Islet precursor cell (in vitro differentiated cells): Measurements from ENCODE around the gene AQP9.
A peak's percentile ranks its signal among the peaks of the same experiment; 100 is the strongest.

Experiments
- DNase-seq: peaks from one replicate; pipeline ENCODE4 v3.0.0-alpha.2; 2018

The AQP9 gene

GRCh38 chr15:58141894-58142293 is 3.7 kb downstream of the AQP9 start:
- no peak for DNase-seq

DNA sequence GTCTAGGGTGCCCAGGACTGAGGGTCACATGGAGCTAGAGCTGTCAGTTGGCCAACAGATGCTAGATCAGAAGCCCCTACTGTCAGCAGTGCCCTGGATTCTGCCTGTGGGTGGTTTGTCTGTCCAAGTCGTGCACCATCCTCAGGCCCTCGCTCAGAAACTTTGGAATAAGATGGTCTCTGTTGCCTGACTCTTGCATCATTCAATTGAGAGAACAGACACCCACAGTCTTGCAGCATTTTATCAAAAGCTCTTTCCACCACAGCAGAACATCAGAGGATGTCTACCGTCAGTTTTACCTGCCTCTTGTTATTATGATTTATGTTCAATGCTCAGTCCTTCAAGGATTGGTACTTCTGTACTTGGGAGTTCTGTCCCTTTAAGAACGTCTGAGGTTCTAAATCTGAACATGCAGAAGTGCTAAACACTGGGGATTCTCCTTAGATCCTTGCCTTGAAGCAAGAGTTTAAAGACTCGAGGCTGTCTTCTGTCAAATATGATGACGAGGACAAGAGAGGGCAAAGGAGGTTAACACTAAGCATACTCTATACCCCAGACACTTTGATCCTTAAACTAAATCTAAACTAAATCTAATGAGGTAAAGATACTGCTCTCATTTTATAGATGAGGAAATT is 4.8 kb downstream of the AQP9 start:
- DNase-seq, result no peak

- no peak for DNase-seq
These were observed 7.4 kb downstream of the AQP9 start for GRCh38 chr15:58145606-58146005.

DNA sequence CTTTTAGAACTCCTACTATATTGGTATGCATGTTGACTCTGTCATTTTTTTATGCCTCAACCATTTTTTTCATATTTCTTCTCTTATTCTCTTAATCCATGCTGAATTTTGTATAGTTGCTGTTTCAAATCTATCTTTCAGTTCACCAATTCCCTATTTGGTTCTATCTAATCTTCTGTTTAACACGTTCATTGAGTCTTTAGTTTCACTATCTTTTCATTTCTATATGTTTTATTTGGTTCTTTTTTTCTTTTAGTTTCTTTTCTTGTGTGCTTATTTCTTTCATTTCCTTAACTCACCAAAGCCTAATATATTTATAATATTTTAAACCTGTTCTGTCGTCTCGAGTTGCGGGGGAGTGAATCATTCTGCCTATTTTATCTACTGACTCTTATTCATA is 8.0 kb downstream of the AQP9 start:
- DNase-seq, result no peak

DNA sequence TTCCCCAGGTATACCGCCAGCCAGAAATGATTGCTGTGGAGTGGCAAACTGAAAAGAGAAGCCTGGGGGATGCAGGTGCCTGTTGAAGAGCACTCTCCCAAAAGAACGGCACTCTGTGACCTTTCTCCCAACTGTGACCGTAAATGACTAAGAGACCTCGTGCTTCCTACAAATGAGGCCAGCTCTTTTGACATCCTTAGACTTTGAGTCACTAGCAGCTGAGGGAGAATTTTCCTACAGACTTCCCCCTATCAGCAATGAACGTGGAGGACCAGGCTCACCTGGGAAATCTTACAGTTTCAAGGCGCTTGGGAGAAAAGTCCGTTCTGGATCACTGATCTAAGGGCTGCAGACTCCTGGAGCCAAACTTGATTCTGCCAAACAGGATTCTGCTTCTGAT is 8.6 kb downstream of the AQP9 start:
- peak; percentile 71 for DNase-seq

DNA sequence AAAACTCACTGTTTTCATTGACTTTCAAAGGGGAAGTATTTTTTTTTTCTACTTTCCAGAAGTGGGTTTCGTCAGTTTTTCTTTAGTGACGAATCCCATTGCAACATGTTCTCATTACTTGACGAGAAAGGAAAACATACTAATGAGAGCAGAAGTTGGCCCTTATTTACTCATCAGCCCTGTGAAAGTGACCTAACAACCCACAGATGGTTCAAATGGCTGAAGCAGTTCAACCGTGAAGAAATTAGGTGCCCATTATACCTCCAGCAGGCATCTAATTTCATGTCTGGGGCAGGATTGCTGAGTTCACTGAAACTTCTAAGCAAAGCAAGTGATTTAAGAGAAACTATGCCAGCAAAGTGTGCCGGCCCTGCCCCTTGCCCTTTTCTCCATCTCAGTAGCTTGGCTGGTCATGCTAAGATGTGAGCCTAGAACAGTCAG is 9.0 kb downstream of the AQP9 start:
- DNase-seq, result no peak

DNA sequence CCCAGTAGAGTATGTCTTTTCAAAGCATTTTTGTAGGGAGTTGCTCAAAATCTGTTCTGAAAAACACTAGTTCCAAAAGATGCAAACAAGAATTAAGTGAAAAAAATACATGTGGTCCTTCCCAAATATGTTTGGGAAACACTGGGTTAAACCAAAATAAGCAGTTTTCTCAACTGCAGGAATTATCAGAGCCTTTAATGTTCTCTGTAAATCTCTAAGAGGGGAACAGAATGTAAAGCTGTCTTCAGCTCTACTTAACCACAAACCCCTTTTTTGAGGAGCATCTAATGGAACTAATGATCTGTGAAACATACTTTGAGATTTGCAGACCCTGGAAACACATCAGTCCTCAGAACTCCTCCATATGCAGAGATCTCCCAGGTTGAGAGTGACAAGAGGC is 9.9 kb downstream of the AQP9 start:
- no peak for DNase-seq

- no peak for DNase-seq
These were observed 10.7 kb downstream of the AQP9 start for GRCh38 chr15:58148633-58149445.

GRCh38 chr15:58154769-58155168 is 16.6 kb downstream of the AQP9 start:
- no peak for DNase-seq

DNA sequence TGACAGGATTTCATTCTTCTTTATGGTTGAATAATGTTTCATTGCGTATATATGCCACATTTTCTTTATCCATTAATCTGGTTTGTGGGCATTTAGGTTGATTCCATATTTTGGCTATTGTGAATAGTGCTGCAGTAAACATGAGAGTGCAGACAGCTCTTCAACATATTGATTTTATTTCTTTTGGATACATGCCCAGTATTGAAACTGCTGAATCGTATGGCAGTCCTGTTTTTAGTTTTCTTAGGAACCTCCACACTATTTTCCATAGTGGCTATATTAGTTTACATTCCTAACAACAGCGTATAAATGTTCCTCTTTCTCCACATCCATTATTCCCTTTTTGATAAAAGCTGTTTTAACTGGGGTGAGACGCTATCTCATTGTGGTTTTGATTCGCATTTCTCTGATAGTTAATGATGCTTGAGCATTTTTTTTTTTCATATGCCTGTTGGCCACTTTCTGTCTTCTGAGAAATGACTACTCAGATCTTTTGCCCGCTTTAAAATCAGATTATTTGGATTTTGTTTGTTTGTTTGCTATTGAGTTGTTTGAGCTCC is 21.7 kb downstream of the AQP9 start:
- DNase-seq, result no peak

DNA sequence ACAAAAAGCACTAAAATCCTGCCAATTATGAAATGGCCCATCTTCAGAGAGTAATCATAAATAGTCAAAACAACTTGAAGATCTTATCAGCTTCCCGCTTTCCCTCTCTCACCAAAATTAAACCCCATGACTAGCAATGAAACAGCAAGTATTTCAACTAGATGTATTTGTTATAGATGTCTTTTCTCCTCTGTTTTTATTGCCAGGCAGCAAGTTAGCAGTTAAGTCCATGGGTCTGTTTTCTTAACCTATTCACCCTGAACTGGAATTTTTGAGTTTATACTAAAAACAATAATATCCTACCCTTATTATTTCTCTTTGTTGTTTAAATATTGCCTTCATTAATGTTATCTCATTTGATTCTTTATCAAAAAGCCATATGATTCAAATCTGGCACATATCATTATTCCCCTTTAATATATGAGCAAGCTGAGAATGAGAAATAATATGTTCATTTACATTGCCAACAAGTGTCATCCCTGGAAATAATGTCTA is 23.3 kb downstream of the AQP9 start:
- DNase-seq, result no peak

- DNase-seq, result no peak
These were observed 25.8 kb downstream of the AQP9 start for GRCh38 chr15:58163985-58164384.

GRCh38 chr15:58164926-58165325 is 26.7 kb downstream of the AQP9 start:
- no peak for DNase-seq

- no peak for DNase-seq
These were observed 27.5 kb downstream of the AQP9 start for GRCh38 chr15:58165661-58166060.

GRCh38 chr15:58167095-58167691 is 29.0 kb downstream of the AQP9 start:
- no peak for DNase-seq

DNA sequence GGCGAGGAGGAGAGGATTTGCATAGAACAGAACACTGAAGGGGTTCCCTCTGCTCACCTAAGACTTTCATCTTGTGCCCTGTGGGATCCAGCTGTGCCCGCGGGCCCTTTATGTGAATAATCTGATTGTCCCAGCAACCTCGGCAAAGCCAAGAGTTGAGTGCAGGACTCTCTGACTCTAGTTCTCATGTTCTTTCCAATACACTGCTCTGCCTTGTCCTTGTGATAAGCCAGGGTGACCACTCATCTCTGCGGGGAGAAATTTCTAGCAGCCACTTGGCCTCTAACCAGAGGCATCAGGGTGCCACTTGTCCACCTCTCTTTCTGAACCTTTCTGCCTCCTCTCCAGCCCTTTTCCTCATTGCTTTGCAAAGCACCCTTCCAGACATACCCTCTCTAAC is 31.8 kb downstream of the AQP9 start:
- no peak for DNase-seq

DNA sequence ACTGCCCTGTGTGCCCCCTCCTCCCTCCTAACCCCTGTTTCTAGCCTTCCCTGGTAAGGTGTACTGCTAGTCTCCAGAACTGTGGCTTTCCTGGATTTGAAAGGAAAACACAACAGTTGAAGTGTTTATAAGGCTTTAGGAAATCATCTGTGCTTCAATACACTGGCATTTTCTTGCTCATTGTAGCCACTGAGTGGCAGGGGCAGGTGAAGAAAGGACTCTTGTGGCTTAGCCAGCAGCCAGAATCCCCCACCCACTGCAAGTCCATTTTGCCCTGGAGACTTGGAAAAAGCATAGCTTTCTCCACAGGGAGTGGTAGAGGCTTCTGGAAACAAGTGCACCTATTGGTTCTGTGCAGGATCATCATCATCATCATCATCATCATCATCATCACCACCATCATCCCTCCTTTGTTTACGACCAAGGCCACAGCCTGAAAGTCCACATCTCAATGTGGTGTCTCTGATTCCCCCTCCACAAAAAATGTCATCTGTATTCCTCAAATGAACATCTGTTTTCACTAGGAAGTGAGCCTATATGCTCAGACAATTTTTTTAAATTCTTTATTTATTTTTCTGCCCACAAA is 33.4 kb downstream of the AQP9 start:
- no peak for DNase-seq

GRCh38 chr15:58174709-58175108 is 36.5 kb downstream of the AQP9 start:
- no peak for DNase-seq

GRCh38 chr15:58175955-58176354 is 37.8 kb downstream of the AQP9 start:
- no peak for DNase-seq

DNA sequence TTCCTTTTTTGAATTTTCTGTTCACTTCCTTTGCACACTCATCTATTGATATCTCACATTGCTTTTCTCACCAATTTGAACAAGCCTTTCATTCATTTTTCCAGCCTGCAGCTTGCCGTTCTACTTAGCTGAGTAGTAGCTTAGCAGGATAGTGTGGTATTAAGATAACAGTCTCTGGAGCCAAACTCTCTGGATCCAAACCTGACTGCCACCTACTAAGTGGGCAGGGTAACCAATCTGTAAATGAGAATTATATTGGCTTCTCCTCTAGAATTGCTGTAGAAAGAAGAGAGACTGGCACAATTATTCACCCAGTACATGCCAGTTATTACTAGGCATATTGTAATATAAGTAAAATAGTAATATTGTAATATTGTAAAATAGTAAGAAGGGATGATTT is 40.5 kb downstream of the AQP9 start:
- DNase-seq, result no peak

DNA sequence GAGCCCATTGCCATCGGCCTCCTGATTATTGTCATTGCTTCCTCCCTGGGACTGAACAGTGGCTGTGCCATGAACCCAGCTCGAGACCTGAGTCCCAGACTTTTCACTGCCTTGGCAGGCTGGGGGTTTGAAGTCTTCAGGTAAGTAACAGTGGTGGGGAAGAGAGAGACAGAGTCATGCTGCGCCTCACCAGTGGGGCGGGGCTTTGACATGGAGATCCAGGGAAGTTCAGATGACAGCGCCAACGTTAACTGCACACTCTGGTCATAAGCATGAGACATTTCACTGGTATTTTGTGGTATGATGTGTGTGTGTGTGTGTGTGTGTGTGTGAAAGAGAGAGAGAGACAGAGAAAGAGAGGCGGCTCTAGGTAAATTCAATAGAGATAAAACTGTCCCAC is 41.0 kb downstream of the AQP9 start:
- no peak for DNase-seq

- DNase-seq, result no peak
These were observed 41.7 kb downstream of the AQP9 start for GRCh38 chr15:58179741-58180381.
